HG02759 (cell line): ENCODE data around the gene CD46.

Experiments used
- ATAC-seq: cut with Tn5 transposase; IDR thresholded peaks from one replicate; pipeline ENCODE4 v1.9.1; 2021; ENCODE audit warnings: mild to moderate bottlenecking, moderate library complexity; ENCODE audit not compliant: unreplicated experiment

The CD46 gene

GRCh38 chr1:207794861-207795260 lies 43.0 kb downstream of the CD46 start:
- no peak for ATAC-seq

GRCh38 chr1:207797229-207797973 lies 45.5 kb downstream of the CD46 start:
- peak; percentile 77 for ATAC-seq

- ATAC-seq = no peak
Observed at GRCh38 chr1:207798847-207799246, 47.0 kb downstream of the CD46 start.

GRCh38 chr1:207799989-207800648 lies 48.3 kb downstream of the CD46 start:
- no peak for ATAC-seq

- no peak for ATAC-seq
Observed at GRCh38 chr1:207801819-207802218, 50.0 kb downstream of the CD46 start.

GRCh38 chr1:207803678-207804077 lies 51.8 kb downstream of the CD46 start:
- ATAC-seq = no peak

GRCh38 chr1:207804721-207805468 lies 53.0 kb downstream of the CD46 start:
- ATAC-seq = no peak

GRCh38 chr1:207805841-207806421 lies 54.1 kb downstream of the CD46 start:
- no peak for ATAC-seq

- no peak for ATAC-seq
Observed at GRCh38 chr1:207806531-207807325, 54.9 kb downstream of the CD46 start.

GRCh38 chr1:207807326-207807689 lies 55.5 kb downstream of the CD46 start:
- ATAC-seq = no peak

- ATAC-seq = no peak
Observed at GRCh38 chr1:207807690-207808321, 56.0 kb downstream of the CD46 start.

GRCh38 chr1:207808322-207808705 lies 56.5 kb downstream of the CD46 start:
- ATAC-seq = no peak

- ATAC-seq = no peak
Observed at GRCh38 chr1:207808911-207809555, 57.2 kb downstream of the CD46 start.

- ATAC-seq = no peak
Observed at GRCh38 chr1:207810173-207810572, 58.3 kb downstream of the CD46 start.

GRCh38 chr1:207810606-207811295 lies 58.9 kb downstream of the CD46 start:
- ATAC-seq = no peak

GRCh38 chr1:207811319-207811718 lies 59.5 kb downstream of the CD46 start:
- ATAC-seq = no peak

- no peak for ATAC-seq
Observed at GRCh38 chr1:207811920-207812720, 60.3 kb downstream of the CD46 start.

GRCh38 chr1:207812778-207813511 lies 61.1 kb downstream of the CD46 start:
- no peak for ATAC-seq
